Stimulated activated CD4-positive, alpha-beta T cell treated with anti-CD3 and anti-CD28 coated beads, TNF-alpha, amount 100 ng/mL, for 4 hours (primary cell): Measurements from ENCODE around the gene ZYG11A.
A peak's percentile ranks its signal among the peaks of the same experiment; 100 is the strongest.

Experiments used
- DNase-seq, 3 experiments: peaks; one replicate each; pipeline ENCODE4 v3.0.0-alpha.2; 2020; ENCODE audit warnings: low read depth in 3 of 3

ZYG11A gene

GRCh38 chr1:52917581-52917980, 75.0 kb downstream of the ZYG11A start:
- DNase-seq: no peak

DNA sequence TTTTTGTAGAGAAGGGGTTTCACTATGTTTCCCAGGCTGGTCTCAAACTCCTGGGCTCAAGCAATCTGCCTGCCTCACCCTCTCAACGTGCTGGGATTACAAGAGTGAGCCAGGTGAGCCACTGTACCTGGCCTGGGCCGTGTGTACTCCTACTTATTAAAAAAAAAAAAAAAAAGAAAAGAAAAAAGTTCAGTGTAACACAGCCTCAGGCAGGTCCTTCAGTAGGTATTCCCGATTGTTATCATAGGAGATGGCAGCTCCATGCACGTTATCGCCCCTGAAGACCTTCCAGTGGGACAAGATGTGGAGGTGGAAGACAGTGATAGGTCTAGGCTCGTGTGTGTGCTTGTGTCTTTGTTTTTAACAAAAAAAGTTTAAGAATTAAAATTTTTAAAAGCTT, 75.6 kb downstream of the ZYG11A start:
- no peak for DNase-seq

- DNase-seq: no peak
Measured at GRCh38 chr1:52919051-52919722, 76.6 kb downstream of the ZYG11A start.

- DNase-seq: no peak
Measured at GRCh38 chr1:52919723-52920483, 77.3 kb downstream of the ZYG11A start.

GRCh38 chr1:52920791-52921291, 78.3 kb downstream of the ZYG11A start:
- no peak for DNase-seq

GRCh38 chr1:52925571-52926005, 83.0 kb downstream of the ZYG11A start:
- DNase-seq: no peak

DNA sequence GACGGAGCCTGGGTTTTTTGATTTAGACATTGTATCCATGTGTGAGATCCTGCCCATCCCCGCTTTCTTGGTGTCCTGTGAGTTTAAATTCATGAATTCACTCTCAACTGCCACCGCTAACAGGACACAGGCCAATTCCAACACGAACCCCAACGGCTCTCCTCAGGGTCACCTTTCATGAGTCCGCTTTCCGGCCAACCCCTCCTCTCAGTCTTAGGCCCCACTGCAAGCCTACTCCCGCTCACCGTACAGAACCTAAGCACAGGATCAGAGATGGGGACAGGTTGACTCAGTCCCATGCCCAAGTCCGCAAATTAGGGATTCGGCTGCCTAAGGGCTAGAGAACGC, 84.3 kb downstream of the ZYG11A start:
- DNase-seq: no peak

- DNase-seq: peak; percentile 60 to 66 (median 65)
Measured at GRCh38 chr1:52927212-52928014, 84.9 kb downstream of the ZYG11A start, which contains the start of gene SCP2. TSS of gene SCP2 (plus strand) at chr1:52927276. CDS start at chr1:52927397, 121 bp downstream.

- no peak for DNase-seq
Measured at GRCh38 chr1:52928015-52928404, 85.5 kb downstream of the ZYG11A start.

GRCh38 chr1:52929019-52929418, 86.5 kb downstream of the ZYG11A start:
- no peak for DNase-seq

GRCh38 chr1:52937433-52938182, 95.0 kb downstream of the ZYG11A start:
- DNase-seq: no peak

DNA sequence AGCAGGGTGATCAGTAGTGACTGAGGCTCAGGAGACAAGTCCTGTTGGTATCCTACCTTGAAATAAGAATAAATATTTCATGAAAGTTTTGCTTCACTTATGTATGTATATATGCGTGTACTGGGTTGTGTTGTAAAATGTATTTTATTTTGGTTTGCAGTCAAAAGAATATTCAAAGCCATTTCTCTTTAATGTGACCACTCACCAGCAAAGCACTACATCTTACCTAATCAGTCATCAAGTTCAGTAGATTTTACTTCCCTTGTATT, 95.6 kb downstream of the ZYG11A start:
- no peak for DNase-seq

DNA sequence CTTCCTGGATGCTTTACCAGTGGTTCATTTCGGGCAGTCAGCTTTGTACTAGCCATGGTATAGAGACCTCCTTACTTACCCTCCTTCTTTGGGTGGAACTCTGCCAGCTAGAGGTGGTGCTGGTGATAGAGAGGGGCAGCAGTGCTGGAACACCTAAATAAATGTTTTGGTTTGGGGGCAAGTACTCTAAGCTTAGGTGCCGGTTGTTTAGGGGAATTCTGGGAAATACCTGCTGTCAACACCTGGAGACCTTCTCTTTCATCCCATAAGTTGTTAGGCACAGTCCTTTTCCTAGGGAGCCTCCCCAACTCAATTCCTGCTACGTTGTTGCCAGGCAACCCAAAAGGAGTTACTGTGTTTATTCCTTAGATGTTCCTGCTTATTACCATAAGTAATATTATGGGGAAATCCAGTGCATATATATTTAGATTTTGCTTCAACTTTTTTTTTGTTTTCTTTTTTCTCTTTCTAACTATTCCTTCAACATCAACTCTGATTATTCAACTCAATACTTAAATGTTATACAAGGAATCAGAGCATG, 101.4 kb downstream of the ZYG11A start:
- no peak for DNase-seq

DNA sequence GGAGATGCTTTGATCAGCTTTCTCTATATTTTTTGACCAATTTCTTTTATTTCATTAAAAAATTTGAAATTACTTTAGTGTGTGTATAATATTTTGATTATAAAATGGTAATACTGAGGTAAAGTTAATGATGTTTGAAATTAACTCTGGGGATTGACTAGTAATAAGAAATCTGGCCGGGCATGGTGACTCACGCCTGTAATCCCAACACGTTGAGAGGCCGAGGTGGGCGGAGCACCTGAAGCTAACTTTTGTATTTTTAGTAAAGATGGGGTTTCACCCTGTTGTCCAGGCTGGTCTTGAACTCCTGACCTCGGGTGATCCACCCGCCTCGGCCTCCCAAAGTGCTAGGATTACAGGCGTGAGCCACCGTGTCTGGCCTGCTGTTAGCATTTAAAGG, 102.0 kb downstream of the ZYG11A start:
- no peak for DNase-seq
